Activated CD4-positive, alpha-beta T cell treated with anti-CD3 and anti-CD28 coated beads, Interleukin-2, Interleukin-6, amounts not matched to agents 100 ng/mL and 50 ng/mL, durations not matched to agents 16 hours and 8 hours (primary cell): ENCODE measurements around the gene ATP1B3.
"Not testable (repeated sequence)": the region's sequence is repeated elsewhere in the genome, so short reads cannot be mapped to it uniquely, and the experiment has no call there.

Experiments used
- DNase-seq: peaks from one replicate; pipeline ENCODE4 v3.0.0-alpha.2; 2020

Gene ATP1B3

DNA sequence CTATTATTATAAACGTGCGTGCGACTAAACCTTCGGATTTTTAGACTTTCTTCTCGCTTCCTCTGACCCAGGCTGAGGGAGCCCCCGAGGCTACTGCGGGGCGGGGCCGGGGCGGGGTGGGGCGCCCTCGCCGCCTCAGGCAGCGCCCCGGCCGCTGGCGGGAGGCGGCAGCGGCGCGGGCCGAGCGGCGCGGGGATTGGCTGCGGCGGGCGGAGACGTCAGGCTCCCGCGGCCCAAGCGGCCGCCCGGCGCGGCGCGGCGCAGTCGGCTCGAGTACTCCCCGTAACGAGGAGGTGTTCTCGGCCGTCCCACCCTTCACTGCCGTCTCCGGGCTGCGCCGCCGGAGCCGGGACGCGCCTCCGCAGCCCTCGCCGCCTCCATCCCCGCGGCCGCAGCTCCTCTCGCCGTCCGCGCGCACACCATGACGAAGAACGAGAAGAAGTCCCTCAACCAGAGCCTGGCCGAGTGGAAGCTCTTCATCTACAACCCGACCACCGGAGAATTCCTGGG is at the start of gene ATP1B3:
Gene ATP1B3 (plus strand): TSS at position 263 of the 510 bp plus-strand sequence. CDS start 159 bp downstream, at position 422.
- peak; percentile 91 for DNase-seq

DNA sequence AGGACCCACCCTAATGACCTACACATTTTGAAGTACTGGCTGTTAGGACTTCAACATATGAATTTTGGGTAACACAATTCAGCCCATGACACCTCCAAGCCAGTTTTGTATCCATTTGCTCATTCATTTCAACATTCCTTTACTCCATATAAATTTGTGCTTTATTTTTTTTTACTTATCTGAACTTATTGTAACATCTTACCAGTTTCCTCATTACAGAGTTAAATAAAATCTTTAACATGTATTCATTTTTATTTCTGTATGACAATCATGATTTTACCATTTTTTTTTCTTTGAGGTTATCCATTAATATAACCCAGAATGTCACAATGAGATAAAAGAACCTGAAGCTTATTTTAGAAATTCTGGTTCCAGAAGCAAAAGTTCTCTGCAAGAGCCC is 48.0 kb upstream of the ATP1B3 start:
- DNase-seq, result no peak

GRCh38 chr3:141828890-141829289 is 47.6 kb upstream of the ATP1B3 start:
- DNase-seq, result no peak

DNA sequence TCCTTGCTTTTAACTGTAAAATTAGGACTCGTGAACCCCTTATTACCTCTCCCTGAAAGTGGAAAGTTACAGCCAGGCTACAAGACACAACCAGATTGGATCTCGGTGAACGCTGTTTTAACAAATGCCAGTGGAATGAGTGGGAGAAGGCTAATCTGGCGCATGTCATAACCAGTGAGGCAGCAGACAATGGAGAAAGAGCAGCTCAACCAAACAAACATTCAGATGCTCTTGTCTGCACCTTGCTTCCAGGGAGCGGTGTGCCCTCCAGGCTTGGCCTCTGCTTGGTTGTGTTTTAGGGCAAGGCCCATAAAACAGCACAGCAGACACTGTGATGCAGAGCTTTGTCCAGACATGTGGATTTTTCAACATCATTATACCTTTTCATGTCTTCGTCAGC is 45.9 kb upstream of the ATP1B3 start:
- no peak for DNase-seq

DNA sequence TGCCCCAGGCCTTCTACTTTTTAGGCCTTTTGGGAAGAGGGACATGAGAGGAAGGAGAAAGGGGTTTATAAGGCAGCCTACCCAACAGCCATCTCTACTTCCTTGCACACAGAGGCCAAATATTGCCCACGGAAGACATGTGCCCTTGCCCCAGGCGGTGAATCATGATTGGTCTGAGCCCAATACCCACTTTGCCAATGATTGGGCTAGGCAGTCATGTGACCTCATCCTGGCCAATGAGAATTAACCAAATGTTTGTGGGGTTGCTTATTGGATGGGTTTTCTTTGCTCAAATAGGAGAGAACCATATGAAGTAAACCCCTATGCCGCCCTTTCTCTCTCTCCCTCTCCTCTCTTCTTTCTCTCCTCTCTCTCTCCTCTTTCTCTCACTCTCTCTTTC is 42.2 kb upstream of the ATP1B3 start:
- DNase-seq, result no peak

DNA sequence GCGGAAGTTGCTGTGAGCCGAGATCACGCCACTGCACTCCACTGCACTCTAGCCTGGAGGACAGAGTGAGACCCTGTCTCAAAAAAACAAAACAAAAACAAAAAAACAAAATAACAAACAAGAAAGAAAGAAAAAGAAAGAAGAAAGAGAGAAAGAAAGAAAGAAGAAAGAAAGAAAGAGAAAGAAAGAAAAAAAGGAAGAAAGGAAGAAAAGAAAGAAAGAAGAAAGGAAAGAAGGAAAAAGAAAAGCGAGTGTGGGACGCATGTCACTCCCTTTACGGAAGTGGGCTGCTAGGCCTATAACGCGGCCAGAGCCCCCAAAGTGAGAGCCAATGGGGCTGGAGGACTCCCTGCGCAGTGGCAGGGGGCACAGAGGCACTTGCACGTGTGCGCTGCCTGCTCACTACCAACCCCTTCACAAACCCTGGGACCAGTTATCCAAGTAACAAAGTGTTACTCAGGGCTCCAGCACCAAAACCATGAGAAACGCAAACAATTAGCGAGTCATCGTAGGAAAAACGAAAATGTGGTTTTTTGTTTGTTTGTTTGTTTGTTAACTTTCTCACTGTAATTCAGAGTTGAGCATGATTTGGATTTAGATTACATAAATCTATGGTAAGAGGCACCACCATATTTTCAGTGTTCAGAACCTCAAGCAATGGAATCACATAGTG is 40.8 kb upstream of the ATP1B3 start:
- no peak for DNase-seq

DNA sequence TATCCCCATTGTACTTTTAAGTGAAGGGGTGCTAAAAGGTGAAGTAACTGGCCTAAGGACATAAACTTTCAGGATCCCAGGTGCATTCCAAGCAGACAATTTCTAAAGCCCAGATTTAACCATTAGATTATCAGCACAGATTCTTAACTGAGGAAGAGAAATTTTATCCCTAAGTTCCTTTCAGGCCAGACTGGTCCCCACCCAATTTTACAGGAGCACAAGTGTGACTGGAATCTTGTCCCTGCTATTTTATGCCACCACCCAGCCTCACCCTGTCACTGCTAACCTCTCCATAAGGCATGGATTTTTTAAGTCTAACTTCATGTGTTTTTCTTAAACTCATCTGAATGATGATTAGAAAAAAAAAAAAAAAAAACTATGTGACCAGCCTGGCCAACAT is 37.1 kb upstream of the ATP1B3 start:
- no peak for DNase-seq

DNA sequence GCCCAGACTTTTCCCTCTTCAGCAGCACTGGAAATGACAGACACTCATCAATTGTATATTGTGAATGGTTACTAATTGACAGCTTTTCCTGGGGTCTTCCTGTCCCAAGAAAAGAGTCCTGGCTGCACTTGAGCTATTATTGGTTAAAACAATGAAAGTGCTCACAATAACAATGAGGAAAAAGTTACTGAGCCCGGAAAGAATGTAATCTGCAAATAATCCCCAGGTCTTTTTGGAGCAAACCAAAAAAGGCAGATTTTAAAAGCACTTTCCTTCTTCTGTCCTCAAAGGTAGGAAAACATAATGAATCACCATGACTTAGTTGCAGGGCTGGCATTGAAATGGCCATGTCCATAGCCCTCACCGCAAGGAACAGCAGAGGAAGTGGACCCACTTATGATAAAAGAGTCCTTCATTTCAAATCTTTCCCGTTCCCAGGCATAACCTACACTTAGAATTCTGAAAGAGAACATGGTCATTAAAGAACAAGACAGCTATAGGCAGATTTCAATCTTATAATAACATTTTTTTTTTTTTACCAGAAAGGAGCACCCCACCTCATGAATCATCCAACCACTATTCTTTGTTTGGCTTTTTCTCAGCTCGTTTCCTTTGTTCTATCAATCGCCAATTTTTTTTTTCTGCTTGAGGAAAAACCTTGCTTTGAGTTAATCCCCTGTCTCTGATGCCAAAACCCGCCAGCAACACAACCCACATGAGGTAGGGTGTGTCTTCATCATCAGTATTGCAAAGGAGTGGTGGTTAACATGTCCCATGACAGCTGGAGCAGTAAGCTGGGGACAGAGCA is 35.5 kb upstream of the ATP1B3 start:
- DNase-seq, result no peak

DNA sequence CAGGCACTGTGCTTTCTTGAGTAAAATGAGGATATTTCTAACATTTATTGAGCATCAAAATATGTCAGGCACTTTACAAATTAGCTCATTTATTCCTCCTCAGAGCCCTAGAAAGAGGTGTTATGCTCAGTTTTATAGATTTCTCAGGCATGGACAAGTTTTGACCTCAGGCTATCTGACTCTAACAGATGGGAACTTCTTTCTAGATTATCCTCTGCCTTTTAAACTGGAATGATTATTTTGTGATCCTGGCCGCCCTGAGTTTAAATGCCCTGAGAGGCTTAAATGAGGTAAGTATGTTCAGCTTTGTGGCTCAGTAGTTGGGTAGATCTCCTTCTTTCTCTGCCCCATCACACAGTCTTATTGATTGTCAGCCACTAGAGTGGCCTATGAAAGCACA is 32.3 kb upstream of the ATP1B3 start:
- DNase-seq, result no peak

GRCh38 chr3:141844812-141845211 is 31.6 kb upstream of the ATP1B3 start:
- no peak for DNase-seq

DNA sequence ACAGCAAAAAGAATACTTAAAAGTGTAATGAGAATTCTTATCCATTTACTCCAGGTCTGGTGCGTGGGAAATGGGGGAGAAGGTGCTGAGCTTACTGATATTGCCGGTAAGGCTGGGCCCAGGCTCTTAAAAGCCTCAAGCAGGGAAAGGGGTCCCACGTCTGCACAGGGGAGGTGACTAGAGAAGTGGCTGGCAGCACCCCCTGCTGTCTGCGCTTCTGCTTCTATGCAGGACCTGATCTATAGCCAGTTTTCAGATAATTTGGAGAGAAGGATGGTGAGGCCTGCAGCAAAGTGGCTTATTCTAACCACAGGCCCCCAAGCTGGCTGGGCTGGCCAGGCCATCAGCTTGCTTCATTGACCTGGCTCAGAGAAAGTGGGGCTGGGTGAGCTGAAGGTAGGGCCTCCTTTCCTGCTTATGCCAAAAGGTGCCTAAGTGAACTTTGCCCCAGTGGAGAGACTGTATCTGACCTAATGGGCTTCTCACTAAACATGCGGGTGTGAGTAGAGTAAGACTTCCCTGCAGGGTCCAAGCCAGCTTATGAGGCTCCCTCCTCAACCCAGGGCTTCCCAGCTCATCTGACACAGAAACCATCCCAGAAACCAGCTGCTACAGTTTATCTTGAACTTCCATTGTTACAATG is 30.9 kb upstream of the ATP1B3 start:
- peak; percentile 4 for DNase-seq

DNA sequence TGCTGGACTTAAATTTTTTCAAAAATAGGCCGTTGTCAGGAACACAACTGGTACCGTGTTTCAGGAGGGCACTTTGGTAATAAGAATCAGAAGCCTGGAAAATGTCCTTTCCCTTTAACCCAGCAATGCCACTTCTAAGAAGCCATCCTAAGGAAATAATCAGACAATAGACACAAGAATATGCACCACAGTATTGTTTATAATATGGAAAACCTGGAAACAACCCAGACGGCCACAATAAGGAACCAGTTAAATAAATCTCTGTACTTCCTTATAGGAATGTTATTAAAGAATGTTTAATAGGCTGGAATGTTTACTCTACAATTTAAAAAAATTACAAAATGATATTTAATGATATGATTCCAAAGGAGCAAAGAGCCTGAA is 30.4 kb upstream of the ATP1B3 start:
- DNase-seq, result no peak

- DNase-seq, result not testable (repeated sequence)
Measured at GRCh38 chr3:141848159-141848748, 28.2 kb upstream of the ATP1B3 start.

GRCh38 chr3:141849056-141849815 is 27.2 kb upstream of the ATP1B3 start:
- no peak for DNase-seq

DNA sequence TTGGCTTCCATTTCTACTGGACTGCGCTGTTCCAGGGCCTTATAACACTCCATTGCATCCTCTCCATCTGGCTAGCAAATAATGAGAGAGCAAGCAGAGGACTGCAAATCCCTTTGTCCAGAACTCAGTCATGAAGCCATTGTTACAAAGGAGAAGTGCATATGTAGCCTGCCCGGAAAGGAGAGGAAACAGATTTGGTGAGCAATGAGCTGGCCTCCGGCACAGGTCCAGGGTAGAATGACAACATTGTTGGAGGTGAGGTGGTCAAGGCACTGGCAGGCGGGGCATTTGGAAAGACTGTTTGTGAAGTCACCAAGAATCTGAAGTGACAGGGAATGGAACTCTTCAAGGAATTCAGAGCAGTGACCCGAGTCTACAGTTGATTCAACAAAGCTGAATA is 25.0 kb upstream of the ATP1B3 start:
- no peak for DNase-seq

- no peak for DNase-seq
Measured at GRCh38 chr3:141853081-141853601, 23.3 kb upstream of the ATP1B3 start.

GRCh38 chr3:141853629-141854168 is 22.7 kb upstream of the ATP1B3 start:
- no peak for DNase-seq

GRCh38 chr3:141854599-141854998 is 21.8 kb upstream of the ATP1B3 start:
- DNase-seq, result no peak

- no peak for DNase-seq
Measured at GRCh38 chr3:141858312-141858711, 18.1 kb upstream of the ATP1B3 start.

DNA sequence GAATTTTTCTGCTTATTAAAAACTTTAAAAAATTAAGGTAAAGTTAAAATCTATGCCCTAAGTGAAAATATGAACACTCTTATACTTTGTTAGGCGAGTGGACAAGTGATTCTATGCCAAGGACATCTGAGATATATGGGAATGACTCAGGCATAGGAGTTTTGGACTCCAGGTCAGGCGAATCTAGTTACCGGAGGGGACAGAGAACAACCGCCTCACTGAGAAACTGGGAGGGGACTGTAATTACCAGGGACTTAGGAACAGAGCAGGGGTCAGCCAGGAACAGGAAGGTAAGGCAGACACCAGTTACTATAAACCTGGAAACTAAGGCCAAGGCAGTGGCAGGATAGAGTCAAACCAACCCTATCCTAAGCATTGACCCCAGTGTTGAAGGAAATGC is 16.8 kb upstream of the ATP1B3 start:
- DNase-seq, result no peak

DNA sequence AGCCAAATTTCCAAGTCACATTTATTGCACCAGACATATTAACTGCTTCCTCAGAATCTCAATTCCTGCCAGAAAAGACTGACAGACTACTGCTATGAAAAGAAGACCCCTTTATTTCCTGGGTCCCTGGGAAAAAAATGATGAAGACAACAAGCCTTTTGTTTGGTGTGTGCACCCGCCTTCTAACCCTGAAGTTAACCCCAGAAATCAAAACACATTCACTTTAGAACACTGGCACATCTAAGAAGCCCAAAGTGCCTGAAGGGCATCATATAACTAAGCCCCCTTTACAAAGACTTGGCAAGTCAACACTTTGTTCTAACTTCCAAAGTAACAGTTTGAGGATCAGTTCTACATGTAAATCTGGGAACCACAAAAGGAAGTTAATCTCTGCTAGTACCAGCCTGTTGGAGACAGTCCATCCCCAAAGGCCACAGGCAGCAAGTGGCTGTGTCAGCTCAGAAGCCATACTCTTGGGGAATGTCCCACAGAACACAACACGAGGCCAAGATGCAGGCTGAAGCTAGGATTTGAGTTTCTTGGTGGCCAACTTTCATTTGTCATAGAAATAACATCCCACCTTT is 16.3 kb upstream of the ATP1B3 start:
- no peak for DNase-seq
